Neural progenitor cell (in vitro differentiated cells): ENCODE data around the gene GID4.
"Not testable (repeated sequence)": the region's sequence is repeated elsewhere in the genome, so short reads cannot be mapped to it uniquely, and the experiment has no call there.

Experiments
- EZH2 ChIP-seq: fragments of 200-600 bp; sonication (generic); IDR thresholded peaks from 2 replicates; pipeline ENCODE4 v1.6.1; 2017; ENCODE audit warnings: antibody characterized with exemption, mild to moderate bottlenecking, moderate library complexity
- EZH2phosphoT487 ChIP-seq: fragments of 200-600 bp; sonication (generic); IDR thresholded peaks from 2 replicates; pipeline ENCODE4 v1.6.1; 2017; ENCODE audit warnings: antibody characterized with exemption
- TF ChIP-seq, protein P1 (sequence below): fragments of 200-600 bp; sonication (generic); IDR thresholded peaks from 2 replicates; pipeline ENCODE4 v1.5.1; 2017; ENCODE audit warnings: antibody characterized with exemption, mild to moderate bottlenecking

- TF ChIP-seq, protein P1, sequence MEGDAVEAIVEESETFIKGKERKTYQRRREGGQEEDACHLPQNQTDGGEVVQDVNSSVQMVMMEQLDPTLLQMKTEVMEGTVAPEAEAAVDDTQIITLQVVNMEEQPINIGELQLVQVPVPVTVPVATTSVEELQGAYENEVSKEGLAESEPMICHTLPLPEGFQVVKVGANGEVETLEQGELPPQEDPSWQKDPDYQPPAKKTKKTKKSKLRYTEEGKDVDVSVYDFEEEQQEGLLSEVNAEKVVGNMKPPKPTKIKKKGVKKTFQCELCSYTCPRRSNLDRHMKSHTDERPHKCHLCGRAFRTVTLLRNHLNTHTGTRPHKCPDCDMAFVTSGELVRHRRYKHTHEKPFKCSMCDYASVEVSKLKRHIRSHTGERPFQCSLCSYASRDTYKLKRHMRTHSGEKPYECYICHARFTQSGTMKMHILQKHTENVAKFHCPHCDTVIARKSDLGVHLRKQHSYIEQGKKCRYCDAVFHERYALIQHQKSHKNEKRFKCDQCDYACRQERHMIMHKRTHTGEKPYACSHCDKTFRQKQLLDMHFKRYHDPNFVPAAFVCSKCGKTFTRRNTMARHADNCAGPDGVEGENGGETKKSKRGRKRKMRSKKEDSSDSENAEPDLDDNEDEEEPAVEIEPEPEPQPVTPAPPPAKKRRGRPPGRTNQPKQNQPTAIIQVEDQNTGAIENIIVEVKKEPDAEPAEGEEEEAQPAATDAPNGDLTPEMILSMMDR: not testable (repeated sequence)
- not testable (repeated sequence) for TF ChIP-seq EZH2phosphoT487, EZH2
Observed at GRCh38 chr17:17995887-17996286, 43.3 kb upstream of the GID4 start.
